ENCODE measurements around the gene EEIG1.

The EEIG1 gene

DNA sequence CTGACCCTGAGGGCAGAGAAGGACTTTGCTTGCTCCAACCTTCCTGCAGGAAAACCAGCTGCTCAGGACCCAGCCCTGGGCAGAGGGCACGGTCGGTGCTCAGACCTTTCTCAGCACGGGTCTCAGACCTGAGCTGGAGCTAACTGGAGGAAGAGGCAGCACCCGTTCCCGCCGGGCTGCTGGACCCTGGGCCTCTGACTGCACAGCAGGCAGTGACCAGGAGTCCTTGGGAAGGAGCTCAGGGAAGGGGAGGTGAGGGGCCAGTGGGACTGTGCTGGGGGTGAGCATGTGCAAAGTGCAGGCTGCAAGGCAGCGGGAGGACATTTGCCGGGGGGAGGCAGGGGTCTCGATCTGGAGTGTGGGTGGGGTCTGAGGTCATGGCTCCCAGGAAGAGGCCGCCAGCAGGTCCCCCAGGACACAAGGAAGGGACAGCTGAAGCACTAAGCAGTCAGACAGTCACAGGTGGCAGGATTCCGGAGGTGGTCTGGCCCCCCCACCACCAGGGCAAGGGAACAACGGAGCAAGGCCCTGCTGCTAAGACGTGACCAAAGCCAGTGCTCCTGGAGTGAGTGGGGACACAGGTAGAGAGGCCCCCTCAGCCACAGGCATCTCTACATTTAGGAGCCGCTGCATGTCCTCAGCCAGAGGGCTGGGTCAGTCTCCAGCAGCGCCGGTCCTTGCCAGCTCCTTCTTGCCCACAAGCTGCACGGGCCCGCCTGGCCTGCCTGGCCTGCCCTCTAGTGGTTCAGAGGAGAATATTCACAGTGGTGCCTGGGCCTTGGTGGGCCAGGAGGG is 38.4 kb downstream of the EEIG1 start:
- DNase-seq (ENCODE audit: low read depth in 4 of 4, low spot score in 1 of 4), result no peak

DNA sequence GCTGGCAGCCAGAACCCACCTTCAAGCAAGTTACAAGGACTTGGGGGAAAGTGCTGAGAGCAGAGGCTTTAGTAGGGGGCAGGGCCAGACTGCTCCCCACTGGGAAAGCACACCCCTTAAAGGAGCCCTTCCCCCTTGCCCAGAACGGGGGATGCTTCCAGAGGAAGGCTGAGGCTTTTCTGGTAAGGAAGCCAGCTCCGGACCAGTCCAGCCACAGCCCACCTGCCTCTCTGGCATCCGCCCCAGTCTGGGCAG is 38.9 kb downstream of the EEIG1 start:
- DNase-seq (ENCODE audit: low read depth in 4 of 4, low spot score in 1 of 4), result no peak

DNA sequence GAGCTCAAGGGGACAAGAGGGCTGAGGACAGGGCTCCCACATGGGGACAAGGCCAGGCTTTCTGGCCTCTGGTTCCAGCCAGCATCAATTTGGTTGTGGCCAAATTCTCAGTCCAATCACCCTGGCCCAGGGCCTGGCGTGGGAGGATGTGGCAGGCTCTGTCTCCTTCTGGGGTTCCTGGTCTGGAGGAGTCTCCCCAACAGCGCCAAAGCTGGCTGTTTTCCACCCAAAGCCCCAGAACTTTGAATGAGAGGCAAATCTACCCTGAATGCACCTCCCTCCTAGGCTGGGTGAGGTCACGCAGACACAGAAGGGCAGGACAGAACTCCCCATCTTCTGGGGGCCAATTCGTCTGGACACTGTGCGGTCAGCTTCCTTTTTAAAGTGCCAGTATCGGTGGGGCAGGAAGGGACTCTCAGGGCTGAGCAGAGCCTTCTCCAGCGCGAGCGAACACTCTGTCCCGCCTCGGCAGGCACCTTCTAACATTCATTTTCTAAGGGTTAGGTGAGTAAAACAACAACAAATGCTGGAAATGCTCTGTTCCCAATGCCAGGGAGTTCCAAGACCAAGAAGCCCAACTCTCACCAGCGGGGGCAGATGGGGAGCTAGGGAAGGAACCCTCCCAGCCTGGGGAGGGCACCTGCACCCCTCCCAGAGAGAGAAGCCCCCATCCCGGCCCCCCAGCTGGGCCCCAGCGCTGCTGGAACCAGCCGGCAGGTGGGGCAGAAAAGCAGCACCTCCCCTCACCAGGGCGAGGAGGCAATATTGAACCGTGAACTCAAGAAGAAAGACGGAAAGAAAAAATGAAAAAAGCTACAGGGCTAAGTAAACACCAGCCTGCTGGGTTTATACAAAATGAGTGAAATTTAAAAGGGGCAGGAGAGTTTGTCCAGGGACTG is 39.5 kb downstream of the EEIG1 start:
- DNase-seq (ENCODE audit: low read depth in 4 of 4, low spot score in 1 of 4), result no peak

DNA sequence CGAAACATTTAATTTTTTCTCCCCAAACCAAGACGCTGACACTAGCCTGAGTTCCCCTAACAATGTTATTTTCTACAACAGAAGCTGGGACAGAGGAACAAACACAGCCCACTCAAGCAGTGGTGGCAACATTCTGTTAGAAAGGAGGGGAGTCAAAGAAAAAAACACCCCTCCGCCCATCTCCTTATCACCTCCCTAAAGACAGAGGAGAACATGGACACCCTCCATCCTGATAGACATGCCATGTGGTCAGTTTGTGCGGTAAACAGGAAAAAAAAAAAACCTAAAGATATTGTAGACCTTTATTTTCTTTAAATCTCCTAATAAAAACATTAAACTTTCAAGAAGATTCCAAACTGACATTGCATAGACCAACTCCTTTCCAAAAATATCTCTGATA is 40.2 kb downstream of the EEIG1 start:
- DNase-seq (ENCODE audit: low read depth in 4 of 4, low spot score in 1 of 4), result no peak

DNA sequence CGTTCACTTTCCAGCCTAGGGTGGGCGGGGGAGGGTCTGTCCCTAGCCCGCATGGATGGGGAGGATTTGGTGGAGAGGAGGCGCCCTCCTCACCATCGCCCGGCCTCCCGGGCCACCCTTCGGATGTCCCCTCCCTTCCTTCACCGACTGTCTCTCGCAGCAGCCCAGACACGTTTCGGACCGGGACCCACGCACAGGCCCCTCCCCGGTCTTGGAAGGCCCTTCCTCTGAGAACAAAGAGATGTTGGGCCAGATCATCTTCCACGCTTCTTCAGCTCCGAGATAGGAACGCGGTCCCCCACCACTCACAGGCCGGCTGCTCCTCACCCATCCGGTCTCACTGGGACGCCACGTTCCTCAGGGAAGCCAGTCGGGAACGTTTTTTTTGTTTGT is 42.5 kb downstream of the EEIG1 start:
- no peak for DNase-seq (ENCODE audit: low read depth in 4 of 4, low spot score in 1 of 4)

DNA sequence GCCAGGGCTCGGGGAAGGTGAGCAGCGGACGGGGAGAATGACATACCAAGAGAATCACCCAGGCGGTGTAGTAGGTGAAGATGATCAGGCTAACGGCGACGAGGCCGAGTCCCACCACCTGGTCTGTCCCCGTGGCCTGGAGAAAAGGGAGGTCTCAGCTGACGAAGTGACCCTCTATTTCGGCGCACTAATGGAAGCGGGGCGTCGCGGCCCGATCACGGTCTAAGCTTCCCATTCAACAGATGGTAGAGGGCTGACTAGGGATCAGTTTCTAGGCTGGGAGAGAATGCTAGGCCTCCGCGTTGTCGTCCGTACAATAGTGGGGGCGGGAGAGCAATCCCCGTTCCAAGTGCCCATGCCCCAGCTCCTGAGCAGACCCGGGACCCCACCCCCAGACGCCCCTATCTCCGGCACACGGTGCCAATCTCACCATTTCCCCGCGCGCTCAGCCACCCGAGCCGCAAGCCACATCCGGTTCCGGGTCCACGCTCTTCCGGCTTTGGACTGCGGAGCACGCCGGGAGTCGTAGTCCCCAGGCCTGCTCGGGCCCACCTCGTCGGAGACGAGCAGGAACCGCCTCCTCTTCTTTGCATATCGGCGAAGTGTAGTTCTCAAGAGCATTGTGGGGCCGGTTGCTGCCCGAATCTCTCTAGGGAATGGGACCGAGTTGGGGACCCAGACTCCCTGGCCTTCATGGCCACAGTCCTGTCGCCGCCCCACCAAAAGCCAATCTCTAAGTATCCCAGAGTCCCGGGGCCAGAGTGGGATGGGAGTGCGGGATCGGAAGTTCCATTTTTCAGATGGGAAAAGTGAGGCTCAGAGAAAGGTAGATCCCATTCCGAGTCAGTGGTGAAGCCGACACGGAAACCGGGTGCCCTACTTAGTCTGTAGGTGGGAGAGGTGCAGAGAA is 43.1 kb downstream of the EEIG1 start, which contains the start of gene DPM2:
TSS of gene DPM2 (minus strand) at position 467 of the 910 bp plus-strand sequence. CDS start at position 433, 34 bp downstream.
- DNase-seq (ENCODE audit: low read depth in 4 of 4, low spot score in 1 of 4), result peak; percentile 68 to 80 (median 76)

DNA sequence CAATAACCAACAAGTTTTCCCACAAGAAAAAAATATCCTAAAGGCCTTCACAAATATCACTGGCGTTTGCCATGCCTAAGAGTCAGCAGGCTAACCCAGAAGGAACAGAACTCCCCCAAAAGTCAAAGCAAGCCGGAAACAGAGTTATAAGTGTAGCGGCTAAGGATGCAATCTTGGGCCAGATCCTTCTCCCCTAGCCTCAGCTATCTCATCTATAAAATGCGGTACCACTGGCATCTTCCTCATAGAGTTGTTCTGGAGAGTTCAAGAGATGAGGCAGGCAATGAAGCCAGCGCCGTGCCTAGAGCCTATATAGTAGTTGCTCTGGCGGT is 43.8 kb downstream of the EEIG1 start:
- no peak for DNase-seq (ENCODE audit: low read depth in 4 of 4, low spot score in 1 of 4)

DNA sequence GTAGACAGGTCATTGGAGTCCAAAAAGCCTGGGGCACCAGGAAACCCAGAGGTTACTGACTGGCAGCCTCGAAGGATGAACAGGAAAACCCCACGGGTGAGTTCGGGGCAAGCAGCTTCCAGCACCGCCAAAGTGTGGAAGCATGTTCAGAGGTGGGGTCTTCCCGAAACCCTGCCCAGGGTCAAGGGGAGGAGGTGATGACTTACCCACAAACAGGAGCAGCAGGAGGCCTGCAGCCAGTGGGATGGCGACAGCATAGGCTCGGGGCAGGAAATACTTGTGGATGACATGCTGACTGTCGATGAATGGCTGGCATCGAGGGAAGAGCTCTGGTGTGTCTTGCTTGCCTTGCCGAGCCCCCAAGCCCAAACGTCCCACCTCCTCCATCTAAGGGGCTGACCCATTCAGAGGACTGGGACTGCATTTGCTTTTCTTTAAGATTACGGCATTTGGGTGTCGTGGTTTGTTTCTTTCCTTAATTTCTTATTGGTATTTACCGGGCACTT is 44.4 kb downstream of the EEIG1 start:
- no peak for DNase-seq (ENCODE audit: low read depth in 4 of 4, low spot score in 1 of 4)

DNA sequence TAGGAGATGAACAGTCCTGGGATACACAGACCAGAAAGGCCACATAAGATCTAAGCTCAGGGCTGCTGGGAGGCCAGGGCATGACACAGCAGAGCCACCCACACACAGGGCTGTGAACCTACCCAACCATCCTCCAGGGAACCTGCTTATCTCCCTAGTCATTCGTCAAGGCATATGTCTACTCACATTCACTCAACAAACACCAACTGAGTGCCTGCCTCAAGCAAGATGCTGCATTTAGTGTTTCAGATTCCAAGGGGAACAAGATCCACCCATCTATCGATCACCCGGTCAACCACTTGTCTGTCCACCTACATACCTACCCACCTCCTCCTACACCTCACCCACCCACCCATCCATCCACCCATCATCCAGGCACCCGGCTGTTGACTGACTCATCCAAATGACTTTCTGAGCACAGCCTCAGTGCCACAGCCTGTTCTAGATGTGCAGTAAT is 45.0 kb downstream of the EEIG1 start:
- DNase-seq (ENCODE audit: low read depth in 4 of 4, low spot score in 1 of 4), result no peak

DNA sequence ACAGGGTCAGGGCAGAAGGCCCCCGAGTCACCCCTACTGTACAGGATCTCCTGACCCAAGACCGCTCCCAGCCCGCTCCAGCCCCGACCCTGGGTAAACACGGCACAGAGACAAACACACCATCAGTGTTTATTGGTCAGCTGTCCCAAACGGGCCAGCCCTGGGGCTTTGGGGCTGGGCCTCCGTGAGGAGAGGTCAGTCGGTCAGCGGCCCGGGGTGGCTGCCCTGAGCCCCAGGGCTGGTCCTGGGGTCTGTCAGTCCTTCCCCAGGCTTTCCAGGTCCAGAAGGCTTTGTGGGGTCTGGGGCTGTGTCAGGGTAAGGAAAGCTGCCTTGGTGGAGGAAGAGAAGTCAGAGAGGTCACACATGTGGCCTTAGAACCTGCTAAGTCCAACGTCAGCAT is 45.8 kb downstream of the EEIG1 start:
- DNase-seq (ENCODE audit: low read depth in 4 of 4, low spot score in 1 of 4), result no peak

DNA sequence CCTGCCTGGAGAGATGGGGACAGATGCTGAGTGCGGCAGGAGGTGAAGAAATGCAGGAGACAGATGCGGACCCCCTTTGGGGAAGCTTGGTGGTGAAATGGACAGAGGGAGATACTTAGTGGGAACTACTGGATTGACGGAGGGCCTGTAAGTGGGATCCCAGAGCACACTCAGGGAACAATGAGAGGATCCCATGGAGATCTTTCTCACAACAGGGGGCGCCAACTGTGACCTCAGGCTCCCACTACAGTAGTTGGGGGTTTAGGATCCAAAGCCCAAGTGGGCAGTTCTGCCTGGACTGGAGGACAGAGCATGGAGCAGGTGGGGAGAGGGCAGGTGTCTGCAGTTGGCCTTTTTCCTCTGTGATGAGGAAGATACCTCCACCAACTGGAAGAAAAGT is 46.5 kb downstream of the EEIG1 start:
- DNase-seq (ENCODE audit: low read depth in 4 of 4, low spot score in 1 of 4), result no peak

DNA sequence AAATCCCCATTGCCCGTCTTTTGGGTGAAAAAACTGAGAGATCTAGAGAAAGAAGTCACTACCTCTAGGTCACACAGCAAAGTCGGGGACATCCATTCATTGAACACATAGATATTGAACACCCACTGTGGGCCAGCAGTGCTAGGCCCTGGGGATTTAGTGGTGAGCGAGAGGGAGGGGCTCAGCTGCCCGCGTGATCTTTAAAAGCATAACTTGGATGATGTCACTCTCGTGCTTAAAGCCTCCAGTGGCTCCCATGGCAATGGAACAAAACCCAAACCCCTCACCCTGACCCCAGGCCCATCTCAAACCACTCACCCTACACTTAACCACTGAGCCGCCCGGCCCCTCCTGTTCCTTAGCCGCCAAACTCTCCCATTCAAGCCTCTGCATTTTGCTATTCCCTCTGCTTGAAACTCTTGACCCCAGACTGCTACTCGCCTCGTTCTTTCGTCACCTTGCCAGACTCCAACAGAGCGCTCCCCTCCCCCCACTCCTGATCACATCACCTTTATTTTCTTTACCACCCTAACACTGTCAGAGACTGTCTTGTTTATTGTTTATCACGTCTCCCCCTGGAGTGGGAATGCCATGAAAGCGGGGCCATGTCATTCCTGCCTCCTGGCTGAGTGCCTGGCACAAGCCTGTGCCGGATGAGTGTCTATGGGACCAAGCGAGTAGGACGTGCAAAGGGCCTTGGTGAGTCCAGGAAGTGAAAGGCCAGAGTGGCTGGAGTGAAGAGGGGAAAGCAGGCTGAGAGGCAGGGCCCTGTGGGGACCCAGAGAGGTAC is 49.5 kb downstream of the EEIG1 start:
- DNase-seq (ENCODE audit: low read depth in 4 of 4, low spot score in 1 of 4), result no peak

Measured in stimulated activated CD4-positive, alpha-beta T cell treated with anti-CD3 and anti-CD28 coated beads, Interleukin-1b, Interleukin-23, amount 100 ng/mL, for 24 hours (primary cell).